Liver (tissue), 9 donors: ENCODE results near the gene GPR62. TPM values are rescaled to one million over a fixed set of nuclear protein-coding genes. Genes with fewer than 3 reads are reported as not detected.

Experiments
- DNase-seq: peaks from one replicate; pipeline ENCODE4 v3.0.0-alpha.2; 2017; ENCODE audit warnings: low spot score
- H3K27ac ChIP-seq, 2 donors: one replicate each; pipeline ENCODE4 v1.7.0; 2013; ENCODE audit warnings: inconsistent platforms in 2 of 2, low read length in 2 of 2, control low read depth in 1 of 2, low read depth in 1 of 2, mild to moderate bottlenecking in 1 of 2
- H3K27me3 ChIP-seq, 4 donors: one replicate each; pipeline versions ENCODE4 v1.6.1 to v1.7.0; 2013; ENCODE audit warnings: low read length in 3 of 4, inconsistent platforms in 1 of 4, mild to moderate bottlenecking in 1 of 4, moderate library complexity in 1 of 4; ENCODE audit not compliant: control insufficient read depth in 4 of 4, insufficient read depth in 4 of 4
- H3K36me3 ChIP-seq, 4 donors: one replicate each; pipeline versions ENCODE4 v1.6.1 to v1.7.0; 2013; ENCODE audit warnings: low read length in 3 of 4, mild to moderate bottlenecking in 3 of 4, low read depth in 1 of 4, moderate library complexity in 1 of 4; ENCODE audit not compliant: control insufficient read depth in 4 of 4, insufficient read depth in 3 of 4
- H3K4me1 ChIP-seq, 4 donors: one replicate each; pipeline versions ENCODE4 v1.6.1 to v1.7.0; 2013; ENCODE audit warnings: low read length in 3 of 4, mild to moderate bottlenecking in 3 of 4, moderate library complexity in 1 of 4; ENCODE audit not compliant: control insufficient read depth in 4 of 4, insufficient read depth in 4 of 4
- H3K4me3 ChIP-seq, 3 donors: one replicate each; pipeline versions ENCODE4 v1.6.1 to v1.7.0; 2013; ENCODE audit warnings: low read length in 3 of 3, control low read depth in 1 of 3, low read depth in 1 of 3, mild to moderate bottlenecking in 1 of 3
- H3K9ac ChIP-seq, 2 donors: one replicate each; pipeline ENCODE4 v1.7.0; 2013; ENCODE audit warnings: low read length in 2 of 2, mild to moderate bottlenecking in 2 of 2, moderate library complexity in 2 of 2, control low read depth in 1 of 2, low read depth in 1 of 2
- H3K9me3 ChIP-seq, 4 donors: one replicate each; pipeline versions ENCODE4 v1.6.1 to v1.7.0; 2013; ENCODE audit warnings: low read length in 3 of 4; ENCODE audit not compliant: control insufficient read depth in 4 of 4
- ATF3 ChIP-seq: IDR thresholded peaks from 2 replicates; pipeline ENCODE4 v1.6.1; 2016; ENCODE audit warnings: antibody characterized with exemption
- CTCF ChIP-seq: fragments of 150-350 bp; IDR thresholded peaks from 2 replicates; pipeline ENCODE4 v1.5.1; 2017; ENCODE audit warnings: improper control_type of control experiment, low read depth, low read length; ENCODE audit not compliant: missing input control
- EGR1 ChIP-seq, 2 donors: IDR thresholded peaks; 2 replicates each; pipeline ENCODE4 v1.6.1; 2016 to 2018; ENCODE audit warnings: antibody characterized with exemption in 2 of 2, low read depth in 2 of 2
- FOXA1 ChIP-seq: IDR thresholded peaks from 2 replicates; pipeline ENCODE4 v1.6.1; 2016; ENCODE audit warnings: antibody characterized with exemption
- FOXA2 ChIP-seq: IDR thresholded peaks from 2 replicates; pipeline ENCODE4 v1.6.1; 2016; ENCODE audit warnings: antibody characterized with exemption
- GABPA ChIP-seq, 2 donors: IDR thresholded peaks in 1 of 2; conservative IDR thresholded peaks in 1 of 2; 2 replicates each; pipeline ENCODE4 v1.6.1; 2016; ENCODE audit warnings: antibody characterized with exemption in 2 of 2, mild to moderate bottlenecking in 1 of 2, moderate library complexity in 1 of 2
- HNF4A ChIP-seq, 2 donors: conservative IDR thresholded peaks; 2 replicates each; pipeline ENCODE4 v1.6.1; 2016; ENCODE audit warnings: antibody characterized with exemption in 2 of 2, mild to moderate bottlenecking in 2 of 2
- JUND ChIP-seq, 2 donors: IDR thresholded peaks; 2 replicates each; pipeline ENCODE4 v1.6.1; 2016; ENCODE audit warnings: antibody characterized with exemption in 2 of 2
- MAX ChIP-seq: IDR thresholded peaks from 2 replicates; pipeline ENCODE4 v1.6.1; 2016; ENCODE audit warnings: antibody characterized with exemption
- NR2F2 ChIP-seq: IDR thresholded peaks from 2 replicates; pipeline ENCODE4 v1.6.1; 2016; ENCODE audit warnings: antibody characterized with exemption
- RAD21 ChIP-seq, 2 donors: IDR thresholded peaks; 2 replicates each; pipeline ENCODE4 v1.6.1; 2016; ENCODE audit warnings: antibody characterized with exemption in 2 of 2, mild to moderate bottlenecking in 2 of 2
- REST ChIP-seq: IDR thresholded peaks from 2 replicates; pipeline ENCODE4 v1.6.1; 2016; ENCODE audit warnings: antibody characterized with exemption, mild to moderate bottlenecking
- RXRA ChIP-seq, 2 donors: IDR thresholded peaks; 2 replicates each; pipeline ENCODE4 v1.6.1; 2017 to 2018; ENCODE audit warnings: antibody characterized with exemption in 2 of 2, mild to moderate bottlenecking in 1 of 2
- TAF1 ChIP-seq: conservative IDR thresholded peaks from 2 replicates; pipeline ENCODE4 v1.6.1; 2016; ENCODE audit warnings: antibody characterized with exemption, mild to moderate bottlenecking
- YY1 ChIP-seq: IDR thresholded peaks from 2 replicates; pipeline ENCODE4 v1.6.1; 2016; ENCODE audit warnings: antibody characterized with exemption, mild to moderate bottlenecking
- WGBS: extraction: QIAGEN DNeasy Blood & Tissue Kit; methylation state at CpG from one replicate; pipeline ENCODE4 v1.1.7; 2013; 5-methylcytosine and 5-hydroxymethylcytosine counted together
- polyA plus RNA-seq, 2 donors: library from polyadenylated mRNA; stranded (reverse) in 1 of 2; unstranded in 1 of 2; fragments of 200-250 nt in 1 of 2; fragments of >200 nt in 1 of 2; fragmentation: Nextera tagmentation in 1 of 2; extraction: Ambion mirVana in 1 of 2; gene quantifications; one replicate each; pipeline versions ENCODE4 v1.2.1 to v1.2.3, GENCODE V29; 2013 to 2015
- total RNA-seq, 2 donors: library from RNA; depleted of rRNA; stranded (reverse); fragments of >200 nt; gene quantifications; one replicate each; pipeline ENCODE4 v1.2.3, GENCODE V29; 2014
- donor health status: healthy.
- donor health status: healthy.
- donor health status: healthy.
- donor health status: healthy.
- donor health status: healthy.

Gene GPR62
- total and polyA plus RNA-seq, 4 donors: 0.07 to 0.08 TPM; not detected in 2

GRCh38 chr3:51997935-51998596, 42.9 kb downstream of the GPR62 start:
- H3K27ac ChIP-seq: no peak overlapping the region
- WGBS: 70% methylated on average over 7 of the region's 7 CpGs

GRCh38 chr3:51998774-51999173, 43.6 kb downstream of the GPR62 start:
- Histone ChIP-seq H3K9ac (no peak overlapping the region), H3K4me1 (peaks cover 4 to 20% (median 13%) of the 10 kb centered on the region in 4 donors), H3K27me3 (no peaks in the 10 kb centered on the region), H3K4me3 (no peak overlapping the region), H3K9me3 (no peaks in the 10 kb centered on the region), H3K27ac (no peak overlapping the region), H3K36me3 (peaks cover 0 to 10% (median 8%) of the 10 kb centered on the region in 4 donors)
- TF ChIP-seq YY1: no peak
- no peak for TF ChIP-seq JUND (IDR thresholded peaks at IDR 0.05)
- TF ChIP-seq NR2F2: no peak
- TF ChIP-seq FOXA1: no peak
- no peak for TF ChIP-seq EGR1 (IDR thresholded peaks at IDR 0.05; ENCODE audit: low read depth in 2 of 2)
- no peak for TF ChIP-seq TAF1
- DNase-seq: no peak
- WGBS: 83% methylated on average over 7 of the region's 7 CpGs

More at GRCh38 chr3:51997935-51998596, 42.9 kb downstream of the GPR62 start:
- Histone ChIP-seq H3K4me3 (no peak overlapping the region), H3K27me3 (no peaks in the 10 kb centered on the region), H3K9ac (no peak overlapping the region), H3K36me3 (peaks cover 0 to 14% (median 8%) of the 10 kb centered on the region in 4 donors), H3K9me3 (no peaks in the 10 kb centered on the region), H3K4me1 (peaks cover 4 to 20% (median 13%) of the 10 kb centered on the region in 4 donors)
- TF ChIP-seq YY1: no peak
- no peak for TF ChIP-seq NR2F2
- no peak for TF ChIP-seq RXRA (IDR thresholded peaks at IDR 0.05)
- TF ChIP-seq ATF3: no peak
- no peak for TF ChIP-seq GABPA (IDR thresholded peaks at IDR 0.05 in 1 of 2, conservative IDR thresholded peaks at IDR 0.05 in 1 of 2)
- TF ChIP-seq FOXA1: no peak
- no peak for TF ChIP-seq RAD21 (IDR thresholded peaks at IDR 0.05)
- TF ChIP-seq HNF4A (conservative IDR thresholded peaks at IDR 0.05): no peak
- DNase-seq: no peak

- Histone ChIP-seq H3K4me3 (no peak overlapping the region), H3K9ac (no peak overlapping the region), H3K36me3 (peaks cover 0 to under 1% (median 0%) of the 10 kb centered on the region in 4 donors), H3K27ac (no peak overlapping the region), H3K4me1 (peaks cover 2 to 10% (median 5%) of the 10 kb centered on the region in 4 donors), H3K27me3 (no peaks in the 10 kb centered on the region), H3K9me3 (no peaks in the 10 kb centered on the region)
- peak; percentile 67 for DNase-seq
- 91% methylated on average over 2 of the region's 2 CpGs for WGBS
- TF ChIP-seq MAX (no peak), CTCF (no peak), REST (no peak), HNF4A (conservative IDR thresholded peaks at IDR 0.05) (no peak), RXRA (IDR thresholded peaks at IDR 0.05) (no peak), ATF3 (no peak), FOXA2 (no peak), JUND (IDR thresholded peaks at IDR 0.05) (no peak), FOXA1 (no peak), NR2F2 (no peak)
Measured at GRCh38 chr3:51999846-52000245, 44.7 kb downstream of the GPR62 start.
